K562 (cell line): ENCODE data around the gene CSNK1A1. TPM values are rescaled to one million over a fixed set of nuclear protein-coding genes. Genes with fewer than 3 reads are reported as not detected.
A peak's percentile ranks its signal among the peaks of the same experiment; 100 is the strongest.

Source experiments
- ATAC-seq: fragments of 200-7000 bp; cut with Tn5 transposase; 3 replicates; pipeline ENCODE4 v1.9.1; 2020; ENCODE audit warnings: moderate library complexity
- BruUV-seq: library from RNA; stranded (reverse); fragments of 400-500 nt; replicated peaks from 2 replicates; lab custom pipeline; 2021; lab: Mats Ljungman, UMichigan
- CTCF ChIA-PET: fragments of 300-600 bp; formaldehyde crosslinking; extraction: SDS; loops from one replicate; lab custom pipeline; 2021; ENCODE audit warnings: low intra/inter-chr PET ratio; lab: Yijun Ruan, JAX
- POLR2A ChIA-PET: fragments of 300-600, 350-650 bp; sonication (Branson Sonifier 250); formaldehyde crosslinking; extraction: SDS; loops from one replicate; lab custom pipeline; 2021; ENCODE audit warnings: antibody characterized with exemption, inconsistent platforms; lab: Yijun Ruan, JAX
- DNase-seq, 4 experiments: peaks; one replicate each; pipeline versions ENCODE4 v3.0.0 to v3.0.0-alpha.2; 2011 to 2018; ENCODE audit warnings: low spot score in 3 of 4, mixed read lengths in 3 of 4; ENCODE audit errors: extremely low read depth in 1 of 4
- FAIRE-seq: peaks from 2 replicates; lab custom pipeline; 2011; peaks lifted over from hg19 to GRCh38; lab: Jason Lieb, UNC
- H2AFZ ChIP-seq: 2 replicates; pipeline ENCODE4 v1.6.0; 2011; ENCODE audit warnings: low read depth, low read length, control low read depth, inconsistent platforms
- H3K27ac ChIP-seq: fragments of 200-600 bp; 3 replicates; pipeline ENCODE4 v1.8.0; 2011; ENCODE audit warnings: low read depth, mild to moderate bottlenecking, control low read depth, inconsistent platforms, low read length, moderate library complexity, mixed read lengths; ENCODE audit errors: extremely low read depth
- H3K27me3 ChIP-seq, 2 experiments: fragments of 300-600 bp in 1 of 2; 2 replicates in 1 of 2; 3 replicates in 1 of 2; pipeline versions ENCODE4 v1.6.0 to v1.8.0; 2011; ENCODE audit warnings: inconsistent platforms in 2 of 2, low read length in 2 of 2, mild to moderate bottlenecking in 1 of 2, mixed read lengths in 1 of 2, moderate library complexity in 1 of 2; ENCODE audit not compliant: control insufficient read depth in 2 of 2, insufficient read depth in 2 of 2
- H3K36me3 ChIP-seq: fragments of 300-600 bp; 3 replicates; pipeline ENCODE4 v1.8.0; 2011; ENCODE audit warnings: mild to moderate bottlenecking, low read length, inconsistent platforms; ENCODE audit not compliant: control insufficient read depth, insufficient read depth
- H3K4me1 ChIP-seq, 2 experiments: fragments of 200-600 bp in 1 of 2; replicated peaks in 1 of 2; 2 replicates in 1 of 2; 3 replicates in 1 of 2; pipeline versions ENCODE4 v1.5.1 to v1.8.0; 2011; ENCODE audit warnings: inconsistent platforms in 2 of 2, low read length in 2 of 2, mild to moderate bottlenecking in 1 of 2, mixed read lengths in 1 of 2, moderate library complexity in 1 of 2; ENCODE audit not compliant: control insufficient read depth in 2 of 2, insufficient read depth in 2 of 2
- H3K4me2 ChIP-seq: 2 replicates; pipeline ENCODE4 v1.6.1; 2011; ENCODE audit warnings: low read length, control low read depth, inconsistent platforms, mixed read lengths; ENCODE audit not compliant: insufficient read depth
- H3K4me3 ChIP-seq: fragments of 200-600 bp; sonication (generic), shearing (Covaris generic); 2 replicates; pipeline ENCODE4 v1.5.1; 2016; ENCODE audit warnings: control low read depth, inconsistent platforms
- H3K79me2 ChIP-seq: fragments of 200-600 bp; 3 replicates; pipeline ENCODE4 v1.8.0; 2011; ENCODE audit warnings: low read length, inconsistent platforms; ENCODE audit not compliant: control insufficient read depth, insufficient read depth
- H3K9ac ChIP-seq, 2 experiments: 2 replicates each; pipeline versions ENCODE4 v1.6.0 to v1.6.1; 2011; ENCODE audit warnings: low read depth in 2 of 2, low read length in 2 of 2, control low read depth in 1 of 2, inconsistent platforms in 1 of 2, mild to moderate bottlenecking in 1 of 2, mixed read lengths in 1 of 2; ENCODE audit not compliant: insufficient read depth in 1 of 2
- H3K9me1 ChIP-seq: one replicate; pipeline ENCODE4 v1.6.0; 2011; ENCODE audit warnings: inconsistent platforms, mild to moderate bottlenecking, low read length, moderate library complexity; ENCODE audit not compliant: control insufficient read depth, insufficient read depth
- H3K9me3 ChIP-seq: replicated peaks from 2 replicates; pipeline ENCODE4 v1.5.1; 2011; ENCODE audit warnings: low read depth, low read length, inconsistent platforms; ENCODE audit not compliant: control insufficient read depth, insufficient read depth
- H4K20me1 ChIP-seq: replicated peaks from 2 replicates; pipeline ENCODE4 v1.6.1; 2011; ENCODE audit warnings: low read length, inconsistent platforms, mixed read lengths; ENCODE audit not compliant: control insufficient read depth, insufficient read depth
- ARID1B ChIP-seq: fragments of 450-650 bp; IDR thresholded peaks from 2 replicates; pipeline ENCODE4 v1.6.1; 2016; ENCODE audit warnings: antibody characterized with exemption, mild to moderate bottlenecking, inconsistent platforms
- BRD9 ChIP-seq: fragments of 450-650 bp; IDR thresholded peaks from 2 replicates; pipeline ENCODE4 v1.6.1; 2018; ENCODE audit warnings: low read depth; ENCODE audit not compliant: partially characterized antibody
- CHD4 ChIP-seq: fragments of 200-600 bp; sonication (generic); IDR thresholded peaks from 3 replicates; pipeline ENCODE4 v1.6.1; 2012; ENCODE audit warnings: low read depth, mild to moderate bottlenecking, mixed read lengths, low read length, inconsistent platforms; ENCODE audit not compliant: insufficient read depth, insufficient replicate concordance, poor library complexity, severe bottlenecking
- DDX20 ChIP-seq: fragments of 450-650 bp; IDR thresholded peaks from 2 replicates; pipeline ENCODE4 v1.6.1; 2016; ENCODE audit warnings: missing genetic modification characterization, low read depth, mild to moderate bottlenecking, missing compliant biosample characterization, moderate library complexity
- ELK3 ChIP-seq: fragments of 450-650 bp; formaldehyde crosslinking; IDR thresholded peaks from 2 replicates; pipeline ENCODE4 v1.4.0; 2020; ENCODE audit warnings: mild to moderate bottlenecking
- ETV5 ChIP-seq: sonication (generic); formaldehyde crosslinking; IDR thresholded peaks from 2 replicates; pipeline ENCODE4 v1.4.0; 2020; ENCODE audit warnings: low read depth, mild to moderate bottlenecking, missing genetic modification reagents
- MBD1 ChIP-seq: fragments of 250-450 bp; sonication (Bioruptor Pico); IDR thresholded peaks from 2 replicates; pipeline ENCODE4 v1.8.0; 2022; ENCODE audit warnings: inconsistent platforms
- MEIS2 ChIP-seq: fragments of 450-650 bp; IDR thresholded peaks from 2 replicates; pipeline ENCODE4 v1.6.1; 2014; ENCODE audit warnings: mild to moderate bottlenecking; ENCODE audit not compliant: partially characterized antibody
- POLR2A ChIP-seq: fragments of 450-650 bp; conservative IDR thresholded peaks from 2 replicates; pipeline ENCODE4 v1.6.1; 2016
- POLR2G ChIP-seq: fragments of 200-400 bp; formaldehyde crosslinking; IDR thresholded peaks from 2 replicates; pipeline ENCODE4 v1.6.1; 2017; ENCODE audit warnings: low read depth, mild to moderate bottlenecking, antibody characterized with exemption, low read length, moderate library complexity
- SMARCA4 ChIP-seq: fragments of 450-650 bp; IDR thresholded peaks from 2 replicates; pipeline ENCODE4 v1.6.1; 2016
- STAG1 ChIP-seq: sonication (generic); formaldehyde crosslinking; IDR thresholded peaks from 2 replicates; pipeline ENCODE4 v1.5.0; 2020; ENCODE audit warnings: missing genetic modification reagents, borderline replicate concordance
- SUPT5H ChIP-seq: fragments of 450-650 bp; IDR thresholded peaks from 2 replicates; pipeline ENCODE4 v1.6.1; 2016
- TAF9B ChIP-seq: fragments of 450-650 bp; IDR thresholded peaks from 2 replicates; pipeline ENCODE4 v1.6.1; 2018; ENCODE audit warnings: mild to moderate bottlenecking; ENCODE audit not compliant: partially characterized antibody
- ZNF212 ChIP-seq: fragments of 450-650 bp; formaldehyde crosslinking; IDR thresholded peaks from 2 replicates; pipeline ENCODE4 v1.4.0; 2020; ENCODE audit warnings: mild to moderate bottlenecking
- WGBS: fragments of 100-300 bp; shearing (Covaris generic); methylation state at CpG from one replicate; pipeline ENCODE4 v1.1.6; 2016; ENCODE audit warnings: low coverage, mixed read lengths; ENCODE audit not compliant: insufficient coverage; ENCODE audit errors: missing lambda C conversion rate; 5-methylcytosine and 5-hydroxymethylcytosine counted together
- in situ Hi-C: fragments of 300-500 bp; cut with MboI; formaldehyde crosslinking; loops from 4 replicates; pipeline ENCODE4 v1.15.0; 2018; ENCODE audit warnings: inconsistent platforms, mixed read lengths
- intact Hi-C: fragments of 100-400 bp; cut with micrococcal nuclease; formaldehyde crosslinking; loops from 2 replicates; pipeline ENCODE4 v1.14.2; 2022
- polyA plus RNA-seq, 8 experiments: library from polyadenylated mRNA; depleted of rRNA in 4 of 8; stranded (reverse) in 5 of 8; unstranded in 3 of 8; fragments of >200 nt; fragmentation: Nextera tagmentation in 2 of 8; fragmentation: Illumina TruSeq in 1 of 8; extraction: Ambion mirVana in 2 of 8; extraction: Trizol in 1 of 8; gene quantifications; 2 replicates each; pipeline versions ENCODE4 v1.2.1 to v1.2.3, GENCODE V29; 2011 to 2014; ENCODE audit warnings: inconsistent platforms in 1 of 8, missing spikeins in 1 of 8
- total RNA-seq, 7 experiments: library from RNA; depleted of rRNA in 6 of 7; stranded (reverse); fragments of >200 nt in 6 of 7; fragmentation: Illumina TruSeq in 2 of 7; extraction: Trizol in 2 of 7; gene quantifications; 2 replicates each; pipeline versions ENCODE4 v1.2.1 to v1.2.3, GENCODE V29; 2011 to 2021; ENCODE audit warnings: low replicate concordance in 1 of 7

The CSNK1A1 gene
- total and polyA plus RNA-seq, 9 of the 15 experiments (the other 6 are each of a cell fraction or from before 2014, with no cell fraction given), result 49.1 to 196 (median 154) TPM

- Histone ChIP-seq H3K4me2 (peak overlapping the region; percentile 11; the same call in 1 of the 2 replicates), H3K9ac (peak overlapping the region in 1 of 2 experiments; percentile 31; a peak in 1 of 4 replicates), H3K27ac (no peak overlapping the region), H2AFZ (no peak overlapping the region), H3K4me3 (no peak overlapping the region), H3K27me3 (no peaks in the 10 kb centered on the region), H4K20me1 (peaks cover 27% of the 10 kb centered on the region), H3K4me1 (peaks cover 13 to 29% of the 10 kb centered on the region in 2 experiments; a peak in 4 of 5 replicates), H3K9me1 (no peaks in the 10 kb centered on the region), H3K36me3 (peaks cover 76% of the 10 kb centered on the region), H3K9me3 (no peaks in the 10 kb centered on the region), H3K79me2 (peaks cover 93% of the 10 kb centered on the region)
- POLR2A ChIA-PET, result interaction anchor here (0.6 to 3.6 kb wide), 8 partner anchors 10 to 142 kb away, joined by 3 to 12 read pairs (median 4); no protein-coding TSS in a partner anchor
- ATAC-seq, result no peak
- peak; percentile 41; the same call in 1 of the 2 replicates for TF ChIP-seq POLR2A
- TF ChIP-seq ETV5 (CRISPR knock-in tag), result no peak
- peak; percentile 50; the same call in 1 of the 2 replicates for TF ChIP-seq SUPT5H
- no peak for TF ChIP-seq MEIS2
- no peak for TF ChIP-seq ZNF212 (CRISPR knock-in tag)
- CTCF ChIA-PET, result no interaction called here
- DNase-seq, result no peak
- in situ Hi-C loops (no loop called here), intact Hi-C loops (no loop called here)
- FAIRE-seq, result no peak
- BruUV-seq, result no TSS peak
Measured at GRCh38 chr5:149546974-149547373, 4.3 kb downstream of the CSNK1A1 start.

GRCh38 chr5:149545327-149545726 lies 5.9 kb downstream of the CSNK1A1 start:
- 83% methylated on average over 6 of the region's 6 CpGs for WGBS
- ATAC-seq (peak; percentile 6; the same call in 2 of the 3 replicates), DNase-seq (no peak), FAIRE-seq (no peak)
- POLR2A ChIA-PET, result interaction anchor here (0.7 to 3.5 kb wide), 4 partner anchors 10 to 24 kb away, joined by 3 to 38 read pairs (median 14); no protein-coding TSS in a partner anchor
- Histone ChIP-seq H3K79me2 (peaks cover 97% of the 10 kb centered on the region), H3K4me3 (no peak overlapping the region), H3K4me2 (no peak overlapping the region), H3K9me1 (no peaks in the 10 kb centered on the region), H4K20me1 (peaks cover 25% of the 10 kb centered on the region), H3K9ac (peak overlapping the region in 1 of 2 experiments; percentile 83; a peak in 2 of 4 replicates), H3K4me1 (peaks cover 13 to 29% of the 10 kb centered on the region in 2 experiments; a peak in 4 of 5 replicates), H3K27ac (no peak overlapping the region; the same call in 2 of the 3 replicates), H3K27me3 (no peaks in the 10 kb centered on the region), H3K9me3 (no peaks in the 10 kb centered on the region), H2AFZ (no peak overlapping the region), H3K36me3 (peaks cover 80% of the 10 kb centered on the region)
- CTCF ChIA-PET, result no interaction called here
- intact Hi-C loops (no loop called here), in situ Hi-C loops (no loop called here)
- no TSS peak for BruUV-seq
- TF ChIP-seq CHD4 (no peak), ARID1B (no peak), BRD9 (no peak), STAG1 (no peak), TAF9B (no peak), MBD1 (CRISPR knock-in tag) (no peak), SMARCA4 (no peak), ELK3 (no peak), POLR2G (0 out of 2 replicates have a peak, but pooled peaks have one; percentile 32), DDX20 (tag) (no peak)
